HEK293T (cell line): Measurements from ENCODE around the gene NEK9.

ENCODE experiments used
- CTCF ChIA-PET: fragments of 350-600 bp; formaldehyde crosslinking; extraction: SDS; loops from one replicate; lab custom pipeline; 2021; ENCODE audit warnings: antibody characterized with exemption, inconsistent platforms; lab: Yijun Ruan, JAX
- POLR2A ChIA-PET: fragments of 350-600 bp; formaldehyde crosslinking; extraction: SDS; loops from one replicate; lab custom pipeline; 2020; ENCODE audit warnings: antibody characterized with exemption, inconsistent platforms; lab: Yijun Ruan, JAX
- DNase-seq: peaks from one replicate; pipeline ENCODE4 v3.0.0; 2012; ENCODE audit warnings: mixed read lengths; ENCODE audit errors: extremely low spot score
- ARNT ChIP-seq: fragments of 450-650 bp; IDR thresholded peaks from 2 replicates; pipeline ENCODE4 v1.6.1; 2017; ENCODE audit warnings: mild to moderate bottlenecking
- BHLHE40 ChIP-seq: fragments of 450-650 bp; IDR thresholded peaks from 2 replicates; pipeline ENCODE4 v1.6.1; 2016; ENCODE audit warnings: mild to moderate bottlenecking, moderate library complexity, borderline replicate concordance
- CTBP1 ChIP-seq: fragments of 450-650 bp; IDR thresholded peaks from 2 replicates; pipeline ENCODE4 v1.6.1; 2016; ENCODE audit warnings: borderline replicate concordance
- ELF4 ChIP-seq: fragments of 450-650 bp; IDR thresholded peaks from 2 replicates; pipeline ENCODE4 v1.6.1; 2017; ENCODE audit warnings: antibody characterized with exemption
- FOXA1 ChIP-seq: fragments of 450-650 bp; IDR thresholded peaks from 2 replicates; pipeline ENCODE4 v1.6.1; 2016; ENCODE audit warnings: mild to moderate bottlenecking
- FOXK2 ChIP-seq: fragments of 450-650 bp; IDR thresholded peaks from 2 replicates; pipeline ENCODE4 v1.6.1; 2016; ENCODE audit warnings: mild to moderate bottlenecking
- FOXM1 ChIP-seq: fragments of 450-650 bp; IDR thresholded peaks from 2 replicates; pipeline ENCODE4 v1.6.1; 2017; ENCODE audit warnings: mild to moderate bottlenecking, borderline replicate concordance
- HDGF ChIP-seq: fragments of 450-650 bp; IDR thresholded peaks from 2 replicates; pipeline ENCODE4 v1.6.1; 2017; ENCODE audit warnings: antibody characterized with exemption, borderline replicate concordance
- L3MBTL2 ChIP-seq: fragments of 450-650 bp; conservative IDR thresholded peaks from 2 replicates; pipeline ENCODE4 v1.6.1; 2016; ENCODE audit warnings: mild to moderate bottlenecking
- LEF1 ChIP-seq: fragments of 450-650 bp; IDR thresholded peaks from 2 replicates; pipeline ENCODE4 v1.6.1; 2017; ENCODE audit warnings: mild to moderate bottlenecking, borderline replicate concordance
- NFRKB ChIP-seq: fragments of 450-650 bp; IDR thresholded peaks from 2 replicates; pipeline ENCODE4 v1.6.1; 2016; ENCODE audit warnings: mild to moderate bottlenecking, moderate library complexity
- PKNOX1 ChIP-seq: fragments of 450-650 bp; IDR thresholded peaks from 2 replicates; pipeline ENCODE4 v1.6.1; 2016
- SP1 ChIP-seq: fragments of 450-650 bp; IDR thresholded peaks from 2 replicates; pipeline ENCODE4 v1.6.1; 2017
- SUZ12 ChIP-seq: fragments of 450-650 bp; IDR thresholded peaks from 2 replicates; pipeline ENCODE4 v1.6.1; 2016; ENCODE audit warnings: mild to moderate bottlenecking
- TARDBP ChIP-seq: fragments of 450-650 bp; IDR thresholded peaks from 2 replicates; pipeline ENCODE4 v1.6.1; 2016
- ZNF384 ChIP-seq: fragments of 450-650 bp; IDR thresholded peaks from 2 replicates; pipeline ENCODE4 v1.6.1; 2016

NEK9 gene

DNA sequence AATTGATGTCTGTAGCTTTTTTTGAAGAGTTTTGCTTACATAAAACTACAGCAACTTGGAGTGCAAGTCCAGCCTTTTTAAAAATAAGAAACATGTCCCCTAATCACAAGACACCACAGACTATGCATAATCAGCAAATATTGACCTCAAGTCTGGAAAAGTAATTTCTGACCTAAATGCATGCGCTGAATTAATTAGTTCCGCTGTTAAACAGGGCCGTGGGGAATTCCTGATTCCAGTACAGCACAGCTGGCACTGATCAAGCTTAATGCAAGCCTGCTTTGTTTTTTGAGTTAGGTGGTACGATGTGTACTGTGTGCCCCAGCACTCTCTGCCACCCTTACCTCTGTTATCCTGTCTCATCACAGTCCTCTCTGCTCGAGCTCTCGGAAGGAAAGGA, 84.8 kb downstream of the NEK9 start:
- CTCF ChIA-PET, result no interaction called here
- no peak for DNase-seq
- POLR2A ChIA-PET, result interaction anchor here (0.9 kb wide), 1 partner anchor 22 kb away, joined by 4 read pairs; the partner anchor contains the start of gene ACYP1
- no peak for TF ChIP-seq SUZ12
- TF ChIP-seq BHLHE40, result no peak
- no peak for TF ChIP-seq TARDBP
- TF ChIP-seq SP1, result no peak
- TF ChIP-seq ARNT, result no peak
- TF ChIP-seq LEF1, result no peak
- TF ChIP-seq FOXK2, result no peak
- TF ChIP-seq PKNOX1, result no peak
- TF ChIP-seq ELF4, result no peak
- no peak for TF ChIP-seq FOXM1
- TF ChIP-seq HDGF, result no peak
- no peak for TF ChIP-seq FOXA1
- no peak for TF ChIP-seq ZNF384
- TF ChIP-seq NFRKB, result no peak
- no peak for TF ChIP-seq CTBP1
- TF ChIP-seq L3MBTL2, result no peak

DNA sequence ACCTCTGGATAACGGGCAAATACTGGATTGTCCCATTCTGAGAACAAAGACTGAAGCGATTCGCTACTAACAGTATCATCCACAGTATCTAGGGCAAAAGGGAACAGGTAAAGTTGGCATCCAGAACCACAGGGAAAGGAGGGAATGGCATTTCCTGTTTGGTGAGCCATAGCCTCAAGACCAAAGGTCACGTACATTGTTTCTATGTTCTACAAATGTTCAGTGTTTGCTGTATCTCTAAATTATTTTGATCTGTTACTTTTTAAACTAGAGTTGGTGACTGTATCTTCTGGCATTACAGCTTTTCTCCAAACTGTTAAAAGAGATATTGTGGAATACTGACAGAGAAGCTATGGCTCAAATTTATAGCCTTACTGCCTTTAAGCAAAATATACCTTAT, 85.2 kb downstream of the NEK9 start:
- ChIA-PET CTCF (no interaction called here), POLR2A (interaction anchor here (0.9 kb wide), 1 partner anchor 22 kb away, joined by 4 read pairs; the partner anchor contains the start of gene ACYP1)
- TF ChIP-seq NFRKB (no peak), ARNT (no peak), FOXK2 (no peak), PKNOX1 (no peak), ELF4 (no peak), HDGF (no peak), TARDBP (no peak), L3MBTL2 (no peak), CTBP1 (no peak)
- DNase-seq, result no peak

- TF ChIP-seq ELF4 (no peak), FOXK2 (no peak), PKNOX1 (no peak), FOXM1 (no peak), ARNT (no peak), CTBP1 (no peak), LEF1 (no peak), SP1 (no peak)
- CTCF ChIA-PET, result no interaction called here
- POLR2A ChIA-PET, result interaction anchor here (0.9 kb wide), 1 partner anchor 86 kb away, joined by 3 read pairs; the partner anchor contains the start of gene NEK9
- no peak for DNase-seq
Measured at GRCh38 chr14:75040959-75041358, 85.9 kb downstream of the NEK9 start.

DNA sequence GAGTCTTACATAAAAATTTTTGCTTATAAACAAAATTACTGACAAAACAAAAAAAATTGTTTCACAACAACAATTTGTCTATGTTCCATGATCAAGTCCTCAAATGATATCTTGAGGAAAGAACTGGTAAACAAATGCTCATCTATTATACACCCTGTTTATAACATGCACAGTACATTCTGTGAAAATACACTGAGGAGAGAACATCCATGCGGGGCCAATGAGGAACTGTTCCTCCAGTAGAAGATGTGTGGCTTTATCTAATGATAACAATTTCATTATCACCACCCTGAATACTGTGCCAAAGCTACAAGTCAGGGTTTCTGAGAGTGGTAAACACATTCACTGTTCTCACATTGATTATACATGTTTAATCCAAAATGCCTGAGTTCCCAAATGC, 86.3 kb downstream of the NEK9 start:
- no peak for DNase-seq
- ChIA-PET POLR2A (interaction anchor here (0.9 kb wide), 1 partner anchor 86 kb away, joined by 3 read pairs; the partner anchor contains the start of gene NEK9), CTCF (no interaction called here)
- TF ChIP-seq ELF4 (no peak), SP1 (no peak), SUZ12 (no peak), LEF1 (no peak), FOXM1 (no peak), CTBP1 (no peak)

- DNase-seq, result no peak
- ChIA-PET CTCF (no interaction called here), POLR2A (no interaction called here)
- TF ChIP-seq PKNOX1 (no peak), ZNF384 (no peak), TARDBP (no peak), ELF4 (no peak), FOXA1 (no peak), LEF1 (no peak)
Measured at GRCh38 chr14:75032939-75033338, 93.9 kb downstream of the NEK9 start.

DNA sequence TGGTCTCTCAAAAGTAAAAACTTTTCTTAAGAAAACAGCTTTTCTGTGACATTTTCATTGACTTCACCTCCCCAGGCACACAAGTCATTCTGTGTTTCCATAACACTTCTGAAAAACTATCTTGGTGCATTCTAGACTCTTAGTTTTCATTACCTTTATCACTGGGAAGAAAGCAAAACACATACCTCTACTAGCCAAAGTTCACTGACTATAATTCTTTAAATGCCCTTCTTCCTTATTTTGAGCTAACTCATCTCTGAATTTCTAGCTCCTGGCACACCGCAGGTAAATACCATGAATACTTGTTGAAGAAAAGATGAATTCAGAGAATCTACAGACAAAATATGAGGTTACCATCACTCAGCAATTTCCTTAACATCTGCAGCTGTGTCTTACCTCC, 96.7 kb downstream of the NEK9 start:
- no peak for DNase-seq
- ChIA-PET CTCF (no interaction called here), POLR2A (no interaction called here)
- no peak for TF ChIP-seq ARNT
- TF ChIP-seq NFRKB, result no peak
- no peak for TF ChIP-seq FOXK2
- no peak for TF ChIP-seq BHLHE40
- no peak for TF ChIP-seq TARDBP
- TF ChIP-seq HDGF, result no peak
